Fibroblast of pulmonary artery (primary cell): ENCODE data around the gene SDF2.
"Not testable (repeated sequence)": the region's sequence is repeated elsewhere in the genome, so short reads cannot be mapped to it uniquely, and the experiment has no call there.

Experiments
- DNase-seq: peaks from one replicate; pipeline ENCODE4 v3.0.0-alpha.2; 2010; ENCODE audit warnings: low read depth
- H3K4me3 ChIP-seq: replicated peaks from 2 replicates; pipeline ENCODE4 v1.5.1; 2011; ENCODE audit warnings: low read depth, mild to moderate bottlenecking, control low read depth, low read length, moderate library complexity
- CTCF ChIP-seq: IDR thresholded peaks from 2 replicates; pipeline ENCODE4 v1.5.1; 2011; ENCODE audit warnings: mild to moderate bottlenecking, control low read depth, low read length, inconsistent platforms; ENCODE audit errors: missing control alignments

Gene SDF2

GRCh38 chr17:28663723-28664122 lies 2.0 kb upstream of the SDF2 start:
- no peak for TF ChIP-seq CTCF
- no peak for DNase-seq
- H3K4me3 ChIP-seq: peak overlapping the region; percentile 98

GRCh38 chr17:28662527-28662829 lies 772 bp upstream of the SDF2 start:
- H3K4me3 ChIP-seq: peak overlapping the region; percentile 98
- no peak for DNase-seq
- TF ChIP-seq CTCF: no peak

- H3K4me3 ChIP-seq, DNase-seq: not testable (repeated sequence)
Observed at GRCh38 chr17:28659497-28659881, 2.2 kb downstream of the SDF2 start.

- DNase-seq, H3K4me3 ChIP-seq: not testable (repeated sequence)
Observed at GRCh38 chr17:28658766-28659496, 2.8 kb downstream of the SDF2 start.

GRCh38 chr17:28658342-28658741 lies 3.4 kb downstream of the SDF2 start:
- not testable (repeated sequence) for H3K4me3 ChIP-seq, DNase-seq

GRCh38 chr17:28657756-28658155 lies 4.0 kb downstream of the SDF2 start:
- no peak for TF ChIP-seq CTCF
- DNase-seq: no peak
- H3K4me3 ChIP-seq: no peak overlapping the region

- TF ChIP-seq CTCF: no peak
- no peak for DNase-seq
- no peak overlapping the region for H3K4me3 ChIP-seq
Observed at GRCh38 chr17:28655160-28655559, 6.5 kb downstream of the SDF2 start.

- no peak for TF ChIP-seq CTCF
- no peak for DNase-seq
- H3K4me3 ChIP-seq: no peak overlapping the region
Observed at GRCh38 chr17:28648698-28649097, 13.0 kb downstream of the SDF2 start.
